CD4-positive, alpha-beta T cell treated with Interferon alpha-2 for 1 hour (primary cell): ENCODE data around the gene GRIFIN.

Experiments
- DNase-seq, 2 donors: peaks; one replicate each; pipeline ENCODE4 v3.0.0-alpha.2; 2020 to 2022

GRIFIN gene

GRCh38 chr7:2476298-2476697 is at the start of gene GRIFIN:
TSS of gene GRIFIN (minus strand) at chr7:2476398. CDS start at chr7:2476383, 15 bp downstream.
- no peak for DNase-seq

GRCh38 chr7:2524808-2525657 is 48.8 kb upstream of the GRIFIN start:
- no peak for DNase-seq

GRCh38 chr7:2523941-2524807 is 48.0 kb upstream of the GRIFIN start:
- DNase-seq, result no peak

- no peak for DNase-seq
Observed at GRCh38 chr7:2523461-2523936, 47.3 kb upstream of the GRIFIN start.

GRCh38 chr7:2522780-2523433 is 46.7 kb upstream of the GRIFIN start:
- no peak for DNase-seq

- peak; percentile 68 to 80 for DNase-seq
Observed at GRCh38 chr7:2521952-2522591, 45.9 kb upstream of the GRIFIN start.

GRCh38 chr7:2521341-2521745 is 45.1 kb upstream of the GRIFIN start:
- DNase-seq, result no peak

GRCh38 chr7:2520761-2521290 is 44.6 kb upstream of the GRIFIN start:
- no peak for DNase-seq

GRCh38 chr7:2520131-2520760 is 44.0 kb upstream of the GRIFIN start:
- DNase-seq, result no peak

GRCh38 chr7:2519119-2519930 is 43.1 kb upstream of the GRIFIN start, which contains the start of gene LFNG:
TSS of gene LFNG (plus strand) at chr7:2519774. CDS start at chr7:2519862, 88 bp downstream.
- peak; percentile 88 to 90 for DNase-seq

GRCh38 chr7:2518737-2519118 is 42.5 kb upstream of the GRIFIN start:
- no peak for DNase-seq

GRCh38 chr7:2517678-2518507 is 41.7 kb upstream of the GRIFIN start:
- no peak for DNase-seq

GRCh38 chr7:2517026-2517425 is 40.8 kb upstream of the GRIFIN start:
- no peak for DNase-seq

- no peak for DNase-seq
Observed at GRCh38 chr7:2516194-2516555, 40.0 kb upstream of the GRIFIN start.

GRCh38 chr7:2515424-2516193 is 39.4 kb upstream of the GRIFIN start:
- no peak for DNase-seq

- no peak for DNase-seq
Observed at GRCh38 chr7:2514473-2515423, 38.5 kb upstream of the GRIFIN start.

- no peak for DNase-seq
Observed at GRCh38 chr7:2513702-2514101, 37.5 kb upstream of the GRIFIN start.

GRCh38 chr7:2512713-2513112 is 36.5 kb upstream of the GRIFIN start:
- no peak for DNase-seq
